GM12872 (cell line): Measurements from ENCODE around the gene EXTL1.
A peak's percentile ranks its signal among the peaks of the same experiment; 100 is the strongest.

Experiments
- CTCF ChIP-seq: IDR thresholded peaks from 3 replicates; pipeline ENCODE4 v1.5.1; 2011; ENCODE audit warnings: low read depth, mild to moderate bottlenecking, low read length, moderate library complexity; ENCODE audit not compliant: insufficient read depth

The EXTL1 gene

GRCh38 chr1:25992689-25993171 lies 28.8 kb upstream of the EXTL1 start:
- TF ChIP-seq CTCF, result no peak

- no peak for TF ChIP-seq CTCF
These were observed 28.2 kb upstream of the EXTL1 start for GRCh38 chr1:25993197-25993951.

GRCh38 chr1:25994402-25995150 lies 27.0 kb upstream of the EXTL1 start:
- TF ChIP-seq CTCF, result no peak

GRCh38 chr1:25996966-25997827 lies 24.4 kb upstream of the EXTL1 start:
- TF ChIP-seq CTCF, result no peak

GRCh38 chr1:25997828-25998761 lies 23.5 kb upstream of the EXTL1 start, which contains the start of gene PAFAH2:
Gene PAFAH2 (minus strand): TSS chr1:25998063. CDS start chr1:25990816, 7,247 bp downstream.
- TF ChIP-seq CTCF, result peak; percentile 97

GRCh38 chr1:25999041-25999800 lies 22.4 kb upstream of the EXTL1 start:
- no peak for TF ChIP-seq CTCF
